HG03442 (cell line): Measurements from ENCODE around the gene HNRNPUL2.
"Not testable (repeated sequence)": the region's sequence is repeated elsewhere in the genome, so short reads cannot be mapped to it uniquely, and the experiment has no call there.

Source experiments
- ATAC-seq: cut with Tn5 transposase; IDR thresholded peaks from one replicate; pipeline ENCODE4 v1.9.1; 2021; ENCODE audit warnings: mild to moderate bottlenecking, moderate library complexity; ENCODE audit not compliant: unreplicated experiment

Gene HNRNPUL2

DNA sequence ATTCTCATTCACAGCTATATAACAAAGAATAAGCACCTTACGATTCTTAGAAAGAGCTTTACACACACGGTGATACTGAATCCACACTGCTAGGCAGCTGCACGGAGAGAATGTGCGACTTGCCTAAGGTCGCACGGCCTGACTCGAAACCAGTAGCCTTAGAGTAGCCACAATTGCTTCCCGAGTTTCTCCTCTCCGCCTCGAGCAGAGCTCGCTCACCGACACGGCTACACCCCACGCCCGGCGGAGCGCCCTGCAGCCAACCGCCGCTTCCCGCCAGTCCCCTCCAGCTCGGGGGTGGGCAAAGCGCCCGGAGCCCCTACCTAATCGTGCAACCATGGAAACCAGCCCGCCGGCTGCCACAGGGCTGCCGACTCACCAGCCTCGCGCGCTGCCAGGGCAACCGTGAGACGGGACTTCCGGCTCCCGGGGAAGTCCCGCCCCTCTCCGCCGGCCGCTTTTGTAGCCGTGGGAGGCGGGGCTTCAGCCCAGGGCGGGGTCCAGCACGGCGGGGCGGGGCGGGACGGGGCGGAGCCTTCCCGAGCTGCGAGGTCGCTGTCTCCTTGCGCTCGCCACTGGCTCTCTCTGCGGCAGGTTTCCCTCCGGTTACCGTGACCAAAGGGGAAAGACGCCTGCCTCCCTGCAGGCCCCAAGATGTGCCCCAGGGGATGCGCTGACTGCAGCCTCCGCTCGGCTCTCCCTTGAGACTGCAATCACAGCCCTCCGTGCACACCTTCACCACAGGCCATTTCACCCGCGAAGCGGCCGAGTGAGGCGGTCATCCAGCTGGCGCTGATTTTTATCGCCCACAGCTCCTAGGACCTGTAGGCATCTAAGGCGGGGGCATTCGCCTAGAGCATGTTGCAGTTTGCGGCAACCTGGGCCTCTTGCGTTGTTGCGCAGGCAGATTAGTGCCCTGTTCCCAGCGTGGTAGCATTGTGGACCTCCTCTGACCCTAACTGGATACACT, 21.1 kb downstream of the HNRNPUL2 start:
- ATAC-seq = peak; percentile 65

DNA sequence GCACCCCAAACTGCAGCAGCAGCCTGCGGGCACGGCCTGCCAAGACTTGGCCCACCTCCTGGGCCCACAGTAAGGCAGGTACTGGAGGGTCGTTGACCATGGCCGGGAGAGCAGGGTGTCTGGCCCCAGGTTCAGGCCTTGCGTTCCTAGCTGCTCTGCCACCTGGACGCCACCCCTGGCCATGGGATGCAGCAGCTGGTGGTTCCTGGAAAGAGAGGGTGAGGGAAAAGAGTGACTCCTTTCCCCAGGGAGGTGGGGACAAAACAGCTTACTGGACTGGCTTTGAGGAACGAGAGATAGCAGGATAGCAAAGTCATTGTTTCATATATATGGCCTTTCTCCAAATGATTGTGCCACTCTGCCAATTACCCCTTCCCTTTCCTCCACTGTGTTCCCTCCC, 21.8 kb downstream of the HNRNPUL2 start:
- no peak for ATAC-seq

DNA sequence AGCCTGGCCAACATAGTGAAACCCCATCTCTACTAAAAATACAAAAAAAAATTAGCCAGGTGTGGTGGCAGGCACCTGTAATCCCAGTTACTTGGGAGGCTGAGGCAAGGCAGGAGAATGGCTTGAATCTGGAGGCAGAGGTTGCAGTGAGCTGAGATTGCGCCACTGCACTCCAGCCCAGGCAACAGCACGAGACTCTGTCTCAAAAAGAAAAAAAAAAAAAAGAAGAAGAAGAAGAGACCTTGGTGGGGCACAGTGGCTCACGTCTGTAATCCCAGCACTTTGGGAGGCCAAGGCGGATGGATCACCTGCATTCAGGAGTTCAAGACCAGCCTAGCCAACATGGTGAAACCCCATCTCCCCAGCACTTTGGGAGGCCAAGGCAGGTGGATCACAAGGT, 23.3 kb downstream of the HNRNPUL2 start:
- ATAC-seq = not testable (repeated sequence)

DNA sequence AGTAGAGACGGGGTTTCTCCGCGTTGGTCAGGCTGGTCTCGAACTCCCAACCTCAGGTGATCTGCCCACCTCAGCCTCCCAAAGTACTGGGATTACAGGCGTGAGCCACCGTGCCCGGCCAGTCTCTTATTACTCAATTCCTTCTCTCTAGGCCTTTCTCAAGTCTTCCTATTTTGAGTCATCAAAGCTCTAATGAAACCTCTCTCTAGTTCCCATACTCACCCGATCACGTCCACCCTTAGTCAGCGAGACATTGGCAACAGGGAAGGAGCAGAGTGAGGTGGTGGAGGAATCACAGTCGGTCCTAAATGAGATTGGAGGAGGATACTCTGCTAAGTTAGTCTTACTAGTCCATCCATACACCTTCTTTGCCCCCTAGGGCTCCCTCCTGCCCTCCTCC, 25.0 kb downstream of the HNRNPUL2 start:
- no peak for ATAC-seq

DNA sequence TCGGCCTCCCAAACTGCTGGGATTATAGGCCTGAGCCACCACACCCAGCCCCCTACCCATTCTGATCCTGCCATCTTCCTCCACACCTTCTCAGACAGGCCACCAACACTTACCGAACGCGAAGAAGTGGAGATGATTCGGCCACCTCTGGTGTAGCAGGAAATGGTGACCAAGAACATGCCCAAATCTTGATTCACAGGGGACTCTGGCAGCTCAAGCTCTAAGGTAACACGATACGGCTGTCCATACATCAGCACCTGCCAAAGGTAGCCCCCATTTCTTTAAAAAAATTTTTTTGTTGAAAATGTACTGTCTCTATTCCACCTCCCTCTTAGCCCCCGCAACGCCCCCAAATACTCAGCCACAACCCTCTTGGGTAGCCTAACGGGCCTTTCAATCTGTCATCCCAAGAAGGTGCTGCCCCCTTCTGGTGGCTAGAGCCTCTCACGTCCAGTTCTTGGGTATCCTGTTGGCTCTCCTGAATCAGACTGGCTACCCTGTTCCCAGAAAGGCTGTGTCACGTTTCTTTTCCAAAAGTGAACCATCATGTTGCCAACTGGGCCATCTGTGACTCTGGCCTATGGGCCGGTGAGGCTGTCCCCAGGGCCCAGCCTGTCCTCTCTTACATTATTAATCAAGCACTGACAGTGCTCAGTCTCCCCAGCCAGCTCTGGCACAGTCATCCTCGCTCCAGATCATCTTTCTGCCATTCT, 32.6 kb downstream of the HNRNPUL2 start:
- no peak for ATAC-seq

DNA sequence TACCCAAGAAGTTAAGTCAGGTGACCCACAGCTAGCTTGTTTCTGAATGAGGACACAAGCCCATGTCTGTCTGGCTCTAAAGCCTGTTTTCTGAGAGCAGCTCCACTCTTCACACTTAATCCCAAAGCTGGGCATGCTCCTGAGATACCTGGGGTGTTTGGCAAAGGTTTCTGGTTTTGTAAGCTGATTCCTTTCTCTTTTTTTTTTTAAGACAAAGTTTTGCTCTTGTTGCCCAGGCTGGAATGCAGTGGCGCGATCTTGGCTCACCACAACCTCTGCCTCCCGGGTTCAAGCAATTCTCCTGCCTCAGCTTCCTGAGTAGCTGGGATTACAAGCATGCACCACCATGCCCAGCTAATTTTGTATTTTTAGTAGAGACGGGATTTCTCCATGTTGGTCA, 33.6 kb downstream of the HNRNPUL2 start:
- ATAC-seq = not testable (repeated sequence)

DNA sequence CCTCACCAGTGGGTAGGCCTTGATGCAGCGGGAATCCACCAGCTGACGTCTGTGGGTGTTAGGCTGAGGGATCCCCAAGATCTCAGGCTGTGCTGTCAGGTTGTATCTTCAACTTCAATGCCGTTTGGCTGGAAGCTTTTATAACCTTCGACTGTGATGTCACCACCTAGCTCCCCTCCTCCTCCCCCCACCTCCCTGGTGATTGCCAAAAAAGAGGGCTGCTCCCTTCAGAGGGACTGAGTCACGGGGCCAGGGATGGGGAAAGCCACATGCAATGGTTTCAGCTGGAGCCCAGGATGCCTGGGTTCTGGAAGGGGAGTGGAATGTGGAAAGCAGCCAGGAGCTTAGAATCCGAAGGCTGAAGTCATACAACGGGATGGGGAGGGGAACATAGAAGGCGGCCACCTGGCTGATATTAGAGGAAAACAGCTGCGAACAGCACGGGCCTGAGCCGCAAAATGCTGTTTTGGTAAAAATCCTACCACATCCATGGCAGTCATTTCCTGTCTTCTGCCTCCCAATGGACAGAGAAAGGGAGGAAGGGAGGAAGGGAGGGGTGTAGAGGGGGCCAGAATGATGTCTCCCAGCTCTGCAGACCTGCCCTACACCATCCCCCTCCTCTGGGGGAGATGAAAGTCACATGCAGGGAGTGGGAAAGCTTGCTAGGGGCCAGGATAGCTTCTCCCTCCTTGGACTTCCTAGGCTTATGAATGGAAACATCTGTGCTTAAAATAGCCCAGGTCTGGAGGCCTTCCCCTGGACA, 37.7 kb downstream of the HNRNPUL2 start, which contains the start of gene LRRN4CL:
TSS of gene LRRN4CL (minus strand) at position 110 of the 763 bp plus-strand sequence. CDS start 1,022 bp downstream, outside the sequence.
- no peak for ATAC-seq

DNA sequence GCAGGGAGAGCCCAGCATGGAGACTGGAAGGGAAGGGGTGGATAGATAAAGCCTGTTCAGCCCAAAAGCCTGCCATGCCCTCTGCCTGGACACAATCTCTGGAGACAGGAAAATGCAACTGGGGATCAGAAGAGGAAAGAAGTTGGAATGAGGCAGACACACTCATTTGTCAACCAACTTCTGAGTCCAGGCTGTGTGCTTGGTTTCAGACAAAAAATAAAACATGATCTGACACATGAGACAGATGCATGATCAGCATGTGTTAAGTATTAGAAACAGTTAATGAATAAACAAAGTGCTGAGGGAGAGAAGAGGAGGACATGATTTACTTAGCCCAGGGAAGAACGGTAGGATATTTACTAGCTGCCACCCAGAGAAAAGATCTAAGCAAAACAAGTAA, 38.8 kb downstream of the HNRNPUL2 start:
- no peak for ATAC-seq

DNA sequence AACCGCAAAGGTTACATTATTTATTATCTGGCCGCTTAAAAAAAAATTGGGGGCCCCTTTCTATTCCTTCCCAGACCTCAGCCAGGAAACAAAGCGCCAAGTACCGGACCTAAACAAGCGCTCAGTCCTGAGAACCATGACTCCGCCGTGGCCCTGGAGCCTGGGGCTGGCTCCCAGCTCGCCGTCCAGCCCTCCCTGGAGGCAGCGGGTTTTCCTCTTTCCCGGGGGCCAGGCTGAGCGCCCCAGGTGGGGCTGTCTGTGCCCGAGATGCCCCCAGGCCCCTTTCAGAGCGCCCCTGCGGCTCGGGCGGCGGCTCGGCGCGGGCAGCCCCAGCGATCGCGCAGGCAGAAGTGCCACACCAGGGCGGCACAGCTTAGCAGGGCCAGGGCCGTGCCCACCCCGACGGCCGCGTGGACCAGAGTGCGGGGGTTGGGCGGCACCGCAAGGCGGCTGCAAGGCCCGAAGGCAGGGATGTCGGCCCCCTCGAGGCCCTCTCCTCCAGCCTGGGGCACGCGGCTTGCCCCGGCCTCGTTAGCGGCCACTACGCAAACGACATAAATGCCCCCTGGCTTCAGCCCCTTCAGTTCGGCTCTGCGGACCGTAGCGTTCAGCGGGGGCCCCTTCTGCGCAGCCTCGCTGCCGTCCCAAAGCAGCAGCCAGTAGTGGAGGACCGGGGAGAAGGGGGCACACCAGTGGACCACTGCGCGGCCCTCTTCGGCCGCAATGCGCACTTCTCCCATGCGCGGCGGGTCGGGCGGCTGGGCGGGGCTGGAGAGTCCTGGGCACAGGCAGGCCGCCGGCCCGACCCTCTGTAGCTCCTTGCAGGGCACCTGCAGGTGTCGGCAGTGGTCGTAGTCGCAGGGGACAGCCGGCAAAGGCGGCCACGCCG, 39.5 kb downstream of the HNRNPUL2 start:
- no peak for ATAC-seq

DNA sequence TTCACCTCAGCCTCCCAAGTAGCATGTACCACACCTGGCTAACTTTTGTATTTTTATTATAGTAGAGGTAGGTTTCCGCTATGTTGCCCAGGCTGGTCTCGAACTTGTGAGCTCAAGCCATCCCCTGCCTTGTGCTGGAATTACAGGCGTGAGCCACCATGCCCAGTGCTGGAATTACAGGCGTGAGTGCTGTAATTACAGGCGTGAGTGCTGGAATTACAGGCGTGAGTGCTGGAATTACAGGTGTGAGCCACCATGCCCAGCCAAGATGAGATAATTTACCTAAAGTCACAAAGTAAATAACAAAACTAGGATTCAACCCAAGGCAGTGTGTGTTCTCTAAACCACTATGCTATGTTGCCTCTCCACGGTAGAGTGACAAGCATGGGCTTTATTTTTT, 44.7 kb downstream of the HNRNPUL2 start:
- no peak for ATAC-seq

DNA sequence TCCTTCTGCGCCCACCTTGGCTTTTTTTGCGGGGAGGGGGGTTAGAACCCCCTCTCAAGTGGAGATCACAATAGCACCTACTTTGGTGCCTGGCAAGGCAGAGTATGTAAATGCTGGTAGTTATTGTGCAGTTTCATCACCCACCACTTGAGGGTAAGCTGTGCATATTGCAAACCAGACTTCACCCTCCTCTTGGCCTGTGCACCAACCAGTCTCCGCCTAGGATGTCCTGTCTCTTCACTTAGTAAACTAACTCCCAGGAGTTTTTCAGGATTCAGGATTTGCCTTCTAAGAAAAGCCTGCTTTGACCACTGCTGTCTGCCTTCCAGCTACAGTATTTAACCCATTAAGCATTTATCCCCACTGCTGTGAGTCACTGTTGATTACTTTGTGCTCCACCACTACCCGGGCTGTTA, 46.4 kb downstream of the HNRNPUL2 start:
- peak; percentile 46 for ATAC-seq

DNA sequence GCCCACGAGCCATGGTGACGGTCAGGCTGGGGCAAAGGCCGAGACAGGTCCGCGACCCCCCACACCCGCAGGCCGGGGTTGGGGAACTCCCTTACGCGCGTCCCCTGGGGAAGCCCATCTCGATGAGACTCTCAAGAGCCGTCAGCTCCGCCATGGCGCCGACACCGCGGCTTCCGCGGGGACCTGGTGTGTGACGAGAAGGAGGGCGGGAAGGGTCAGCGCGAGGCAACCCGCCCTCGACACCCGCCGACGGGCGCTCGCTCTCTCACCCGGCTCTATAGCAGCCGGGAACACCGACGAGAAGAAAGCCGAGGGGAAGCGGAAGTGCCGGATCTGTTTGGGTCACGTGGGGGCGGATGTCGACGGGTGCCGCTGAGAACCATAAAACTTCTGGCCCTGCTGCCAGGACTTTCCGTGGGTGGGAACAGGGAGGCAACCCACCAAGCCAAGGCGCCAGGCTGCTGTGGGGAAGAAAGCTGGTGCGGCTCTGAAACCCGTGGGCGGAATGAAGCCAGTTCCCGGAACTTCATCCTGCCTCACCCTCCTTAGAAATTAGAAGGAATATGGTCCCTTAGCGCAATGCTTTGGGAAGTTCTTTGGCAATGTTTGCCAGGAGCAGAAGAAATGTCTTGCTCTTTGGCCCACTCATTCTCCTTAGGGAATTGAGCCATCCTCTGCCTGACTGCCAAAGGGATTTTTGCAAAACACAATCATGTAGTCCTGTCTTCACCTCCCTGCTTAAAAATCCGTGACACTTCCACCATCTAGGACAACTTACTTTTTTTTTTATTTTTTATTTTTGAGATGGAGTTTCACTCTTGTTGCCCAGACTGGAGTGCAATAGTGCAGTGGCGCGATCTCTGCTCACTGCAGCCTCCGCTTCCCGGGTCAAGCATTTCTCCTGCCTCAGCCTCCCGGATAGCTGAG, 48.2 kb downstream of the HNRNPUL2 start, which contains the start of gene UBXN1:
TSS of gene UBXN1 (minus strand) at position 304 of the 927 bp plus-strand sequence. CDS start at position 154, 150 bp downstream.
- peak; percentile 65 for ATAC-seq

DNA sequence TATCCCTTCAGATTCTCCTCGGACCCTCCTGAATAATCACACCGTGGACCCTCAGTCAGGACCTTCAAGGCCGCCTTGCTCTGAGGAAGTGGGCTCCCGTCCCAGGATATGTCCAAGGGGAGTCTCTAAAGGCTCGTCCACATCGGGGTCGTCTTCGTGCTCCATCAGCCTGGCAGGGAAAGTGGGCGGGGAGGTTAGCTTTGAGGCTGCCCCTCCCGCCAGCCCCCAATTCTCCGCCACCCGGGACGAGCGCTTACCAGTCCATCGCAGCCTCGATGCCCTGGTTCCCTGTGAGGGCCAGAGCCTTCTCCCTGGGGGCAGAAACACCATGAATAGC, 48.9 kb downstream of the HNRNPUL2 start:
- peak; percentile 9 for ATAC-seq

DNA sequence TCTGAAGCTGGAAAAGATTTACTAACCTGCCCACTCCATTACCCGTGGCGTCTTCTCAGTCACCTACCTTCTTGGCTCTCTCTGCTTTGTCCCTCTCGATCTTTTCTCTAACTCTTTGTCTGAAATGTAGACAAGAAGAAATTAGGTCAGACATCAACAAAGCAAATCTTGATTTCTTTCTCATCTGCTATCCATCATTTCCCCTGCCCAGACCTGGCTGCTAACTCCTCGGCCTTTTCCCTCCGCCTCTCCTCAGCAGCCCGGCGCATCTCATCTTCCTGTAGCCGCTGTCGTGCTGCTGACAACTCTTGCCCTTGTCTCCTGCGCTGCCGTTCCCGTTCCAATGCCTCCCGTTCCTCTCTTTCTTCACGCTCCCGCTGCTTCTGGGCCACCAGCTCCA, 49.5 kb downstream of the HNRNPUL2 start:
- ATAC-seq = no peak

DNA sequence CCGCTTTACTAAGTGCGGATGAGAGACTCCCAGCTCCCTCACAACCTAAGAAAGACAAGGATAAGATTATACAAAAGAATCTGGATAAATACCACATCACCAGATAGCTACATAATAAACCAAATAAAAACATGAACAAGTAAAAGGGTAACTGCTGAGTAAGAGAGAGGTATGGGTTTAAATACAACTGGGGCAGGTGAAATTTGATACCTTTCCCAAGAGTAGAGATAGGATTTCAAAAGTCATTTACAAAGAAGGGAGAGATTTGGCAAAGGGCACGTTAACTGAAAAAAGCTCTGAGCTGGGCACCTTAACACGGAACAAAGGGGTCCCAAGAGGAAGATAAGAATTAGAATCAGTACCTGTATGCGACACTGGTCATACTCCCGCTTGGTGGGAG, 50.1 kb downstream of the HNRNPUL2 start:
- no peak for ATAC-seq

DNA sequence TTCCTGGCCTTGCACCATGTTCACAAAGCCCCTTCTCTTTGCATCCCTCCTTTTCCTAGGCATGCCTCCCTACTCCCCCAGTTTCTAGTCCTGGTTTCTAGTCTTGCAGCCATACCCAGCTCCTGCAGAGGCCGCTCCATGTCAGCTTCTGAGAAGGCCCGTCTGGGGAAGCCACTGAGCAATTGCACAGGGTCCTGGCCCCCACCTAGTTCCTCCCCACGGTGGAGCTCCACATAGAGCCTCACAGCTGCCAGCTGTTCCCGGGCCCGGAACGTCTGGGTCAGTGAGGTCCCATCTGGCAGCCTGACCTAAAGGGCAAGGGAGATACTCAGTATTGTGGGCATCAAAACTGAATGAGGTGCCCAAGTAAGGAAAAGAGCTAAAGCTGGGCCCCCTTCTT, 50.6 kb downstream of the HNRNPUL2 start:
- no peak for ATAC-seq

DNA sequence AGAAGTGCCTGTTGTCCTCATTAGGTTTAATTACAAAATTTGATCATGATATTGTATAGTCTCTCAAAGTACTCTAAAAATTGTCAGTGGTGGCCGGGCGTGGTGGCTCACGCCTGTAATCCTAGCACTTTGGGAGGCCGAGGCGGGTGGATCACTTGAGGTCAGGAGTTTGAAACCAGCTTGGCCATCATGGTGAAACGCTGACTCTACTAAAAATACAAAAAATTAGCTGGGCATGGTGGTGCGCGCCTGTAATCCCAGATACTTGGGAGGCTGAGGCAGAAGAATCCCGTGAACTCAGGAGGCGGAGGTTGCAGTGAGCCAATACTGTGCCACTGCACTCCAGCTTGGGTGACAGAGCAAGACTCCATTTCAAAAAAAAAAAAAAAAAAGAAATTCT, 51.8 kb downstream of the HNRNPUL2 start:
- ATAC-seq = not testable (repeated sequence)

DNA sequence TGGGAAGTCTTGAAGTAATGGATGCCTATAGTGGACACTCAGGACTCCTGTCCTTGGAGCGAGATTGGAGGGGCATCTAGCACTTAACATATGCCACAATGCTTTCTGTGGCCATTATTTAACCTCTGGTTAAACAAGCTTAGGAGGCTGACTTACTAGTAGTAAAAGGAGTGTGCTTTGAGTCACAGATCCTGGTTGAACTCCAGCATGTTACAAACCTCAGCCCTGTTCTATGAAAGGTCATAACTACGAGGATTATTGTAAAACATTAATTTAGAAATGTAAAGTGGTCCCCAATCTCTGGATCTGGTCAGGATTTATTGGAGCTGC, 54.1 kb downstream of the HNRNPUL2 start:
- no peak for ATAC-seq
